Activated B cell treated with CpG ODN at 0.5 μM for 24 hours (primary cell): ENCODE measurements around the gene UQCRH. TPM values are rescaled to one million over a fixed set of nuclear protein-coding genes. Genes with fewer than 3 reads are reported as not detected.
"Not testable (repeated sequence)": the region's sequence is repeated elsewhere in the genome, so short reads cannot be mapped to it uniquely, and the experiment has no call there.

Experiments
- ATAC-seq: fragments of 200-7000 bp; cut with Tn5 transposase; one replicate; pipeline ENCODE4 v1.10.0; 2021; ENCODE audit warnings: low read depth, mild to moderate bottlenecking, moderate library complexity
- CTCF ChIA-PET: fragments of 350-600 bp; sonication (Branson Sonifier 250); formaldehyde crosslinking; loops from one replicate; lab custom pipeline; 2021; ENCODE audit warnings: antibody characterized with exemption; lab: Charles Lee
- POLR2A ChIA-PET: fragments of 350-600 bp; sonication (Branson Sonifier 250); formaldehyde crosslinking; loops from one replicate; lab custom pipeline; 2021; ENCODE audit warnings: antibody characterized with exemption; lab: Charles Lee
- DNase-seq: peaks from one replicate; pipeline ENCODE4 v3.0.0; 2022
- H3K27ac Mint-ChIP-seq: one replicate; pipeline ENCODE4 v1.8.0; 2020; ENCODE audit warnings: mixed read lengths
- H3K27me3 Mint-ChIP-seq: one replicate; pipeline ENCODE4 v1.8.0; 2021; ENCODE audit warnings: mixed read lengths
- H3K36me3 Mint-ChIP-seq: one replicate; pipeline ENCODE4 v1.8.0; 2021; ENCODE audit warnings: low read depth, mixed read lengths
- H3K4me1 Mint-ChIP-seq: one replicate; pipeline ENCODE4 v1.8.0; 2021; ENCODE audit warnings: mixed read lengths
- H3K4me3 Mint-ChIP-seq: one replicate; pipeline ENCODE4 v1.8.0; 2020; ENCODE audit warnings: mild to moderate bottlenecking, mixed read lengths
- H3K9me3 Mint-ChIP-seq: one replicate; pipeline ENCODE4 v1.8.0; 2020; ENCODE audit warnings: mixed read lengths
- CTCF ChIP-seq: fragments of 200-600 bp; IDR thresholded peaks from one replicate; pipeline ENCODE4 v1.8.0; 2022; ENCODE audit warnings: antibody characterized with exemption, mild to moderate bottlenecking
- intact Hi-C: fragments of 100-400 bp; cut with micrococcal nuclease; formaldehyde crosslinking; loops from one replicate; pipeline ENCODE4 v1.15.1; 2024
- total RNA-seq: library from RNA; stranded (reverse); gene quantifications from 2 replicates; pipeline ENCODE4 v1.2.3, GENCODE V29; 2022

Gene UQCRH
- total RNA-seq, 1 donor from 2014 or later = 243 TPM

GRCh38 chr1:46333300-46334029, 30.0 kb downstream of the UQCRH start:
- Mint-ChIP-seq H3K27ac (peak overlapping the region; percentile 89), H3K9me3 (no peaks in the 10 kb centered on the region), H3K4me3 (peak overlapping the region; percentile 19), H3K27me3 (no peaks in the 10 kb centered on the region), H3K36me3 (peaks cover 4% of the 10 kb centered on the region), H3K4me1 (peaks cover 39% of the 10 kb centered on the region)
- intact Hi-C loops = loop anchor here (1.0 to 2.0 kb wide), 3 partner anchors 8 to 31 kb away; partner anchors contain the start of genes LRRC41 and UQCRH
- ChIA-PET POLR2A (interaction anchor here (0.6 to 3.0 kb wide), 9 partner anchors 8 to 88 kb away, joined by 3 to 19 read pairs (median 8); partner anchors contain the start of genes LRRC41 and UQCRH), CTCF (interaction anchor here (0.6 to 2.5 kb wide), 8 partner anchors 9 to 89 kb away, joined by 3 to 35 read pairs (median 4); partner anchors contain the start of genes LRRC41 and UQCRH)
- no peak for DNase-seq
- ATAC-seq = peak; percentile 40
- no peak for TF ChIP-seq CTCF

- no peak for TF ChIP-seq CTCF
- no peak overlapping the region for H3K27ac Mint-ChIP-seq
- H3K4me1 Mint-ChIP-seq = peaks cover 42% of the 10 kb centered on the region
- CTCF ChIA-PET = interaction anchor here (0.6 to 2.5 kb wide), 6 partner anchors 8 to 89 kb away, joined by 3 to 35 read pairs (median 4); partner anchors contain the start of genes LRRC41 and UQCRH
- H3K4me3 Mint-ChIP-seq = no peak overlapping the region
- peaks cover 4% of the 10 kb centered on the region for H3K36me3 Mint-ChIP-seq
- DNase-seq = no peak
- intact Hi-C loops = no loop called here
- POLR2A ChIA-PET = interaction anchor here (0.9 to 3.0 kb wide), 6 partner anchors 8 to 31 kb away, joined by 4 to 19 read pairs (median 10); partner anchors contain the start of genes LRRC41 and UQCRH
- no peaks in the 10 kb centered on the region for H3K27me3 Mint-ChIP-seq
- H3K9me3 Mint-ChIP-seq = no peaks in the 10 kb centered on the region
- no peak for ATAC-seq
Measured at GRCh38 chr1:46334030-46334384, 30.5 kb downstream of the UQCRH start.

- ATAC-seq = no peak
- no peak for TF ChIP-seq CTCF
- Mint-ChIP-seq H3K36me3 (peaks cover 4% of the 10 kb centered on the region), H3K27me3 (no peaks in the 10 kb centered on the region), H3K4me1 (peaks cover 43% of the 10 kb centered on the region), H3K9me3 (no peaks in the 10 kb centered on the region), H3K4me3 (no peak overlapping the region), H3K27ac (no peak overlapping the region)
- no peak for DNase-seq
- intact Hi-C loops = no loop called here
- POLR2A ChIA-PET = interaction anchor here (1.8 kb wide), 1 partner anchor 32 kb away, joined by 5 read pairs; the partner anchor contains the start of genes LRRC41 and UQCRH
- CTCF ChIA-PET = no interaction called here
Measured at GRCh38 chr1:46335081-46335480, 31.6 kb downstream of the UQCRH start.

DNA sequence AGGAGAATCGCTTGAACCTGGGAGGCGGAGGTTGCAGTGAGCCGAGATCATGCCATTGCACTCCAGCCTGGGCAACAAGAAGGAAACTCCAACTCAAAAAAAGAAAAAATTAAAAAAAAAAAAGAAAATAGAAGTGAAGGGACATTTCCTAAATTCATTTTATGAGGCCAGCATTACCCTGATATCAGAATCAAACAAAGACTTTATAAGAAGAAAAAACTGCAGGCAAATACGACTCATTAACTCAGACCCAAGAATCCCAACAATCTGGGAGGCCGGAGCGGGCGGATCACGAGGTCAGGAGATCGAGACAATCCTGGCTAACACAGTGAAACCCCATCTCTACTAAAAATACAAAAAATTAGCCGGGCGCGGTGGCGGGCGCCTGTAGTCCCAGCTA, 33.9 kb downstream of the UQCRH start:
- H3K9me3 Mint-ChIP-seq, DNase-seq, ATAC-seq, H3K4me3 Mint-ChIP-seq, intact Hi-C loops, CTCF ChIA-PET, H3K27ac Mint-ChIP-seq, H3K27me3 Mint-ChIP-seq: not testable (repeated sequence)
- H3K4me1 Mint-ChIP-seq = peaks cover 49% of the 10 kb centered on the region
- POLR2A ChIA-PET = interaction anchor here (0.7 kb wide), 1 partner anchor 787 kb away, joined by 6 read pairs; the partner anchor contains the start of gene AKR1A1
- H3K36me3 Mint-ChIP-seq = peaks cover 17% of the 10 kb centered on the region

GRCh38 chr1:46340404-46341221, 37.1 kb downstream of the UQCRH start, which contains the start of gene NSUN4:
TSS of gene NSUN4 (plus strand) at chr1:46340807. CDS start at chr1:46340827, 20 bp downstream.
- Mint-ChIP-seq H3K4me3 (peak within 1 kb of the TSS; percentile 99), H3K27ac (peak within 1 kb of the TSS; percentile 98), H3K36me3 (peaks cover 39% of the 10 kb centered on the region), H3K9me3 (no peaks in the 10 kb centered on the region), H3K27me3 (no peaks in the 10 kb centered on the region), H3K4me1 (peaks cover 33% of the 10 kb centered on the region)
- intact Hi-C loops = loop anchor here (1.0 to 10.0 kb wide), 6 partner anchors 8 to 656 kb away; partner anchors contain the start of genes GPBP1L1, LRRC41, RAD54L and TMEM69
- ATAC-seq (peak; percentile 81), DNase-seq (peak; percentile 69)
- ChIA-PET POLR2A (interaction anchor here (0.6 to 4.9 kb wide), 17 partner anchors 8 to 1619 kb away, joined by 3 to 66 read pairs (median 5); partner anchors contain the start of genes GPBP1L1, LRRC41, POMGNT1 and RAD54L), CTCF (interaction anchor here (0.9 to 3.6 kb wide), 2 partner anchors 13 to 37 kb away, joined by 3 to 22 read pairs; partner anchors contain the start of genes LRRC41 and UQCRH)
- TF ChIP-seq CTCF = peak; percentile 50
